Psoas muscle (tissue), 8 donors: ENCODE data around the gene KRTAP12-3. TPM values are rescaled to one million over a fixed set of nuclear protein-coding genes. Genes with fewer than 3 reads are reported as not detected.

Experiments
- ATAC-seq, 4 donors: fragments of 200-7000 bp; cut with Tn5 transposase; one replicate each; pipeline ENCODE4 v1.9.1; 2020; ENCODE audit warnings: moderate library complexity in 3 of 4, mild to moderate bottlenecking in 2 of 4
- DNase-seq, 2 donors: peaks; one replicate each; pipeline ENCODE4 v3.0.0-alpha.2; 2020
- H3K27ac ChIP-seq: fragments of 200-600 bp; one replicate; pipeline ENCODE4 v1.8.0; 2022
- H3K27me3 ChIP-seq, 3 donors: fragments of 200-600 bp in 1 of 3; one replicate each; pipeline versions ENCODE4 v1.6.1 to v1.8.0; 2013 to 2022; ENCODE audit warnings: low read length in 2 of 3, mild to moderate bottlenecking in 2 of 3, moderate library complexity in 1 of 3; ENCODE audit not compliant: insufficient read depth in 3 of 3
- H3K36me3 ChIP-seq, 2 donors: fragments of 200-600 bp in 1 of 2; one replicate each; pipeline versions ENCODE4 v1.6.1 to v1.8.0; 2013 to 2022; ENCODE audit warnings: low read depth in 1 of 2, mild to moderate bottlenecking in 1 of 2, moderate library complexity in 1 of 2; ENCODE audit not compliant: insufficient read depth in 1 of 2
- H3K4me1 ChIP-seq: fragments of 200-600 bp; one replicate; pipeline ENCODE4 v1.8.0; 2022
- H3K4me3 ChIP-seq: fragments of 200-600 bp; one replicate; pipeline ENCODE4 v1.8.0; 2022; ENCODE audit warnings: mild to moderate bottlenecking
- H3K9me3 ChIP-seq: fragments of 200-600 bp; one replicate; pipeline ENCODE4 v1.8.0; 2022
- WGBS, 3 donors: extraction: QIAGEN DNeasy Blood & Tissue Kit; methylation state at CpG; one replicate each; pipeline versions ENCODE4 v1.1.6 to v1.1.7; 2013; 5-methylcytosine and 5-hydroxymethylcytosine counted together
- intact Hi-C, 2 donors: fragments of 100-400 bp; cut with DNase I; formaldehyde crosslinking; loops; one replicate each; pipeline versions ENCODE4 v1.11.0 to v1.14.2; 2022
- polyA plus RNA-seq, 3 donors: library from polyadenylated mRNA; stranded (reverse); fragments of 200-250 nt; gene quantifications; one replicate each; pipeline ENCODE4 v1.2.3, GENCODE V29; 2013
- total RNA-seq, 4 donors: library from RNA; stranded (reverse); fragmentation: NEBNext Ultra II Directional in 2 of 4; extraction: Animal tissue kit (Norgen Biotek cat#: 25700) in 2 of 4; gene quantifications; one replicate each; pipeline versions ENCODE4 v1.2.1 to v1.2.4, GENCODE V29; 2021 to 2023
- TF ChIP-seq, protein P1 (sequence below): fragments of 200-600 bp; IDR thresholded peaks from one replicate; pipeline ENCODE4 v1.8.0; 2022; ENCODE audit warnings: antibody characterized with exemption
- donor health status: healthy with polysubstance abuse.
- donor health status: DM: no; HTN: no; CAD: no; lungs with moderate emphysema.
- donor health status: Bipolar disorder and iron deficiency.
- donor health status: healthy.
- donor health status: DM: yes; HTN: yes; CAD: no.
- donor health status: DM: no; HTN: no; CAD: no.
- donor health status: DM: no; HTN: no; CAD: no.
- donor health status: DM: yes; HTN: yes; CAD: no.

KRTAP12-3 gene
- total and polyA plus RNA-seq, 7 donors: not detected

DNA sequence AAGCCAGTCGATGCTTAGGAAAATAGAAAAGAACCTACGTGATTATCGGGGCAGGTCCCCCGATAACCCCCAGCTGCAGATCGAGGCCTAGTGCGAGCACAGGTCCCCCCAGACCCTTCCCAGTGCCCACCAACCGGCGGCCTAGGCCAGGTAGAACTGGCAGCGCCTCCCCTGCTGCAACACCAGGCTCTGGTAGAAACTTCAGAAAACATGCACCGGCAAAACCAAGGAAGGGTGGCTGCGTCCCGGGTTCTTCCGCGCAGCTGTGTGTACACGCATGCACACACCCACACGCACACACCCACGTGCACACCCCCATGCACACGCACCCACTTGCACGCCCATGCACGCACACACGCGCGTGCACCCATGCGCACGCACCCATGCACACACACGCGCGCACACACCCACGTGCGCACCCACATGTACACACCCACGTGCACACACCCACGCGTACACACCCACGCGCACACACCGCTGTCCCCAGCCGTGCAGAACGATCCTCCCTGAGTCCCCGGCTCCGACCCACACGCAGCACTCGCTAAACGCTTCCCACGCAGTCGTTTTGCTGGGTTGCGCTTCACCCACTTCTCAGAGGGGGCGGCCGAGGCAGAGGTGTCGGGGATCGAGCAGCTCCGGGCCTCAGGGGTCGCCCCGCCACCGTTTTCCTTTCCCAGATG lies 48.4 kb downstream of the KRTAP12-3 start:
- H3K27ac ChIP-seq: no peak overlapping the region
- intact Hi-C loops: no loop called here
- H3K9me3 ChIP-seq: no peaks in the 10 kb centered on the region
- peaks cover 0 to 93% (median 54%) of the 10 kb centered on the region in 3 donors for H3K27me3 ChIP-seq
- WGBS, 3 donors: 4 to 5% (median 4%) methylated on average over 48 to 54 of the region's 54 CpGs
- ATAC-seq: no peak
- H3K4me1 ChIP-seq: no peaks in the 10 kb centered on the region
- no peak overlapping the region for H3K4me3 ChIP-seq
- DNase-seq: peak in 1 of 2 donors; percentile 28
- H3K36me3 ChIP-seq: no peaks in the 10 kb centered on the region
- TF ChIP-seq, protein P1, sequence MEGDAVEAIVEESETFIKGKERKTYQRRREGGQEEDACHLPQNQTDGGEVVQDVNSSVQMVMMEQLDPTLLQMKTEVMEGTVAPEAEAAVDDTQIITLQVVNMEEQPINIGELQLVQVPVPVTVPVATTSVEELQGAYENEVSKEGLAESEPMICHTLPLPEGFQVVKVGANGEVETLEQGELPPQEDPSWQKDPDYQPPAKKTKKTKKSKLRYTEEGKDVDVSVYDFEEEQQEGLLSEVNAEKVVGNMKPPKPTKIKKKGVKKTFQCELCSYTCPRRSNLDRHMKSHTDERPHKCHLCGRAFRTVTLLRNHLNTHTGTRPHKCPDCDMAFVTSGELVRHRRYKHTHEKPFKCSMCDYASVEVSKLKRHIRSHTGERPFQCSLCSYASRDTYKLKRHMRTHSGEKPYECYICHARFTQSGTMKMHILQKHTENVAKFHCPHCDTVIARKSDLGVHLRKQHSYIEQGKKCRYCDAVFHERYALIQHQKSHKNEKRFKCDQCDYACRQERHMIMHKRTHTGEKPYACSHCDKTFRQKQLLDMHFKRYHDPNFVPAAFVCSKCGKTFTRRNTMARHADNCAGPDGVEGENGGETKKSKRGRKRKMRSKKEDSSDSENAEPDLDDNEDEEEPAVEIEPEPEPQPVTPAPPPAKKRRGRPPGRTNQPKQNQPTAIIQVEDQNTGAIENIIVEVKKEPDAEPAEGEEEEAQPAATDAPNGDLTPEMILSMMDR: no peak

DNA sequence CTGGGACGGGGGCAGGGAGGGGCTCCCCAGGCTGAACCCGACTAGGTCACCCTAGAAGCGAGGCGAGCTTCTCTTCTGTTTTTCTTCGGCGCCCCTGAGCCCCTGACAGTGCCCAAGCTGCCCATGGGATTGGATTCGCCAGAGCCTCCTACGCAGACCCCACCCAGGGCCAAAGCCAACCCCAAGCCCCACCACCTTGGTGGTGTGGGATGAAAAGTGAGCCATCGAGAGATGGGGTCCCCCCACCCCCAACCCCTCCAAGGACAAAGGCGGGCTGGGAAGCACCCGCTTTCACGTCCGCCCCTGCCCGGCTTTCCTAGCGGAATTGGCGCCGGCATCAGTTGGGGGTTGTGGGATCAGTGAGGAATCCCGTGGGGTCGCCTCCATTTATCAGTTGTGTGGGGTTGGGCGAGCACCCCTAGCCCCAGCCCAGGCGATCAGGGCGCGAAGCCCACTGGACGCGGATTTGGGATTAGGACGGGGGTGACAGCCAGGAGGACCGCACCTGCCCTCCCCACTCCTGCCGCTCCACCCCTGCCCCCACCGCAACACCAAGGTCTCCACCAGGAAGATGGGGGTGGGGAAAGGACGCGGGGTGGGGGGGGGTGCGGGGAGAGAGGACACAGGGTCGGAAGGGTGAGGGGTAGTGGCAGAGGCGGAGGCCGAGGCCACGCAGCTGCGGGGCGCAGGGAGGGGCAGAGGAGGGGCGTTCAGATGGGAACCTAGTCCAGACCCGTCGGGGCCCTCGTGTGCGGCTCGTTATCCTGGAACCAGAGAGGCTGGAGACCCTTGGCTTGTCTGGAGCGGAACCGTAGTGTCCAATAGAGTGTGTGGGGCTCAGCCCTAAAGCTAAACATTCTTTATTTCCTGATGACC lies 49.2 kb downstream of the KRTAP12-3 start:
- ATAC-seq (no peak), DNase-seq (peak in 1 of 2 donors; percentile 23)
- Histone ChIP-seq H3K27me3 (peaks cover 0 to 95% (median 55%) of the 10 kb centered on the region in 3 donors), H3K9me3 (no peaks in the 10 kb centered on the region), H3K27ac (no peak overlapping the region), H3K4me3 (no peak overlapping the region), H3K36me3 (no peaks in the 10 kb centered on the region), H3K4me1 (no peaks in the 10 kb centered on the region)
- TF ChIP-seq, protein P1: no peak
- intact Hi-C loops: no loop called here
- WGBS, 3 donors: 2 to 3% (median 3%) methylated on average over 38 to 46 of the region's 46 CpGs

Other genes starting within 250 kb of the KRTAP12-3 start
- 1 to 10 TPM in 1 of 4 donors, under 1 TPM in 3; 0.13 to 1.1 (median 0.23) TPM for gene LRRC3, start 202.4 kb upstream of the KRTAP12-3 start, total RNA-seq
- under 1 TPM; 0.08 to 0.29 (median 0.08) TPM for gene LRRC3, start 202.4 kb upstream of the KRTAP12-3 start, polyA plus RNA-seq
- not detected for gene KRTAP10-1, start 117.7 kb upstream of the KRTAP12-3 start, total RNA-seq
- not detected for gene KRTAP10-1, start 117.7 kb upstream of the KRTAP12-3 start, polyA plus RNA-seq
- not detected for gene KRTAP10-2, start 106.4 kb upstream of the KRTAP12-3 start, total RNA-seq
- not detected for gene KRTAP10-2, start 106.4 kb upstream of the KRTAP12-3 start, polyA plus RNA-seq
- not detected for gene KRTAP10-3, start 99.1 kb upstream of the KRTAP12-3 start, total RNA-seq
- not detected for gene KRTAP10-3, start 99.1 kb upstream of the KRTAP12-3 start, polyA plus RNA-seq
- not detected for gene KRTAP10-4, start 84.2 kb upstream of the KRTAP12-3 start, total RNA-seq
- not detected for gene KRTAP10-4, start 84.2 kb upstream of the KRTAP12-3 start, polyA plus RNA-seq
- not detected for gene KRTAP10-5, start 77.3 kb upstream of the KRTAP12-3 start, total RNA-seq
- not detected for gene KRTAP10-5, start 77.3 kb upstream of the KRTAP12-3 start, polyA plus RNA-seq
- not detected for gene KRTAP10-6, start 65.4 kb upstream of the KRTAP12-3 start, total RNA-seq
- not detected for gene KRTAP10-6, start 65.4 kb upstream of the KRTAP12-3 start, polyA plus RNA-seq
- gene KRTAP10-7, start 57.3 kb upstream of the KRTAP12-3 start, total RNA-seq: not detected
- gene KRTAP10-7, start 57.3 kb upstream of the KRTAP12-3 start, polyA plus RNA-seq: not detected
- not detected for gene KRTAP10-8, start 45.9 kb upstream of the KRTAP12-3 start, total RNA-seq
- not detected for gene KRTAP10-8, start 45.9 kb upstream of the KRTAP12-3 start, polyA plus RNA-seq
- gene KRTAP10-9, start 30.8 kb upstream of the KRTAP12-3 start, total RNA-seq: not detected
- not detected for gene KRTAP10-9, start 30.8 kb upstream of the KRTAP12-3 start, polyA plus RNA-seq
- gene KRTAP10-10, start 20.6 kb upstream of the KRTAP12-3 start, total RNA-seq: not detected
- not detected for gene KRTAP10-10, start 20.6 kb upstream of the KRTAP12-3 start, polyA plus RNA-seq
- gene KRTAP10-11, start 11.5 kb upstream of the KRTAP12-3 start, total RNA-seq: not detected
- not detected for gene KRTAP10-11, start 11.5 kb upstream of the KRTAP12-3 start, polyA plus RNA-seq
- gene KRTAP12-4, start 3.3 kb upstream of the KRTAP12-3 start, total RNA-seq: not detected
- gene KRTAP12-4, start 3.3 kb upstream of the KRTAP12-3 start, polyA plus RNA-seq: not detected
- not detected for gene KRTAP12-2, start 9.0 kb downstream of the KRTAP12-3 start, total RNA-seq
- gene KRTAP12-2, start 9.0 kb downstream of the KRTAP12-3 start, polyA plus RNA-seq: not detected
- gene KRTAP12-1, start 24.2 kb downstream of the KRTAP12-3 start, total RNA-seq: not detected
- gene KRTAP12-1, start 24.2 kb downstream of the KRTAP12-3 start, polyA plus RNA-seq: not detected
- gene KRTAP10-12, start 39.2 kb downstream of the KRTAP12-3 start, total RNA-seq: not detected
- not detected for gene KRTAP10-12, start 39.2 kb downstream of the KRTAP12-3 start, polyA plus RNA-seq
- gene TSPEAR, start 53.6 kb downstream of the KRTAP12-3 start, total RNA-seq: not detected
- not detected for gene TSPEAR, start 53.6 kb downstream of the KRTAP12-3 start, polyA plus RNA-seq
- gene UBE2G2, start 143.9 kb downstream of the KRTAP12-3 start, total RNA-seq: 10 to 100 TPM; 64.9 to 93.8 (median 81.7) TPM
- gene UBE2G2, start 143.9 kb downstream of the KRTAP12-3 start, polyA plus RNA-seq: 10 to 100 TPM; 39.0 to 72.8 (median 55.3) TPM
- 10 to 100 TPM; 50.2 to 78.7 (median 65.6) TPM for gene SUMO3, start 160.1 kb downstream of the KRTAP12-3 start, total RNA-seq
- gene SUMO3, start 160.1 kb downstream of the KRTAP12-3 start, polyA plus RNA-seq: 10 to 100 TPM; 38.6 to 86.6 (median 58.7) TPM
- gene PTTG1IP, start 215.8 kb downstream of the KRTAP12-3 start, total RNA-seq: 10 to 100 TPM; 49.6 to 72.1 (median 66.5) TPM
- 100 to 1,000 TPM in 1 of 3 donors, 10 to 100 TPM in 2; 57.1 to 108 (median 69.3) TPM for gene PTTG1IP, start 215.8 kb downstream of the KRTAP12-3 start, polyA plus RNA-seq